HepG2 (cell line): ENCODE data around the gene SGCB. TPM values are rescaled to one million over a fixed set of nuclear protein-coding genes. Genes with fewer than 3 reads are reported as not detected.

Experiments used
- DZIP1 ChIP-seq: sonication (generic); formaldehyde crosslinking; IDR thresholded peaks from 2 replicates; pipeline ENCODE4 v1.5.0; 2020; ENCODE audit warnings: mild to moderate bottlenecking, missing genetic modification reagents
- HNF1A ChIP-seq, 2 experiments: sonication (generic) in 1 of 2; formaldehyde crosslinking in 1 of 2; IDR thresholded peaks; 2 replicates each; pipeline versions ENCODE4 v1.4.0 to v1.6.1; 2016 to 2020; ENCODE audit warnings: borderline replicate concordance in 1 of 2, low read depth in 1 of 2, mild to moderate bottlenecking in 1 of 2, missing genetic modification reagents in 1 of 2
- HNRNPLL ChIP-seq: fragments of 200-400 bp; formaldehyde crosslinking; IDR thresholded peaks from 2 replicates; pipeline ENCODE4 v1.6.1; 2017; ENCODE audit warnings: mild to moderate bottlenecking, low read depth, low read length; ENCODE audit not compliant: poor library complexity, severe bottlenecking
- MIXL1 ChIP-seq: IDR thresholded peaks from 2 replicates; pipeline ENCODE4 v1.6.1; 2016
- MNT ChIP-seq: fragments of 450-650 bp; IDR thresholded peaks from 2 replicates; pipeline ENCODE4 v1.6.1; 2016
- MTA1 ChIP-seq: sonication (generic); formaldehyde crosslinking; IDR thresholded peaks from 2 replicates; pipeline ENCODE4 v1.4.0; 2020; ENCODE audit warnings: missing genetic modification reagents, mild to moderate bottlenecking, borderline replicate concordance
- NBN ChIP-seq: fragments of 450-650 bp; conservative IDR thresholded peaks from 2 replicates; pipeline ENCODE4 v1.6.1; 2017
- NFKBIZ ChIP-seq: IDR thresholded peaks from 2 replicates; pipeline ENCODE4 v1.6.1; 2018; ENCODE audit warnings: missing genetic modification reagents, missing compliant biosample characterization
- PBX2 ChIP-seq: IDR thresholded peaks from 2 replicates; pipeline ENCODE4 v1.6.1; 2016; ENCODE audit warnings: control low read depth
- RBM22 ChIP-seq: fragments of 200-400 bp; formaldehyde crosslinking; optimal IDR thresholded peaks from 2 replicates; pipeline ENCODE3; 2017; ENCODE audit warnings: mild to moderate bottlenecking, low read length, moderate library complexity
- SNAPC2 ChIP-seq: sonication (generic); formaldehyde crosslinking; IDR thresholded peaks from 2 replicates; pipeline ENCODE4 v1.8.1; 2022; ENCODE audit warnings: mild to moderate bottlenecking, missing genetic modification reagents
- ZBTB2 ChIP-seq: sonication (generic); formaldehyde crosslinking; IDR thresholded peaks from 2 replicates; pipeline ENCODE4 v1.8.0; 2022; ENCODE audit warnings: low read depth, missing genetic modification reagents
- ZKSCAN5 ChIP-seq: sonication (generic); formaldehyde crosslinking; IDR thresholded peaks from 2 replicates; pipeline ENCODE4 v1.5.1; 2020; ENCODE audit warnings: mild to moderate bottlenecking, missing genetic modification reagents
- ZNF136 ChIP-seq: sonication (generic); formaldehyde crosslinking; IDR thresholded peaks from 2 replicates; pipeline ENCODE4 v1.8.1; 2022; ENCODE audit warnings: low read depth, mild to moderate bottlenecking, moderate library complexity, missing genetic modification reagents
- ZNF383 ChIP-seq: sonication (generic); formaldehyde crosslinking; IDR thresholded peaks from 2 replicates; pipeline ENCODE4 v1.4.0; 2020; ENCODE audit warnings: missing genetic modification reagents, mild to moderate bottlenecking, borderline replicate concordance
- ZNF446 ChIP-seq: sonication (generic); formaldehyde crosslinking; IDR thresholded peaks from 2 replicates; pipeline ENCODE4 v1.5.0; 2020; ENCODE audit warnings: mild to moderate bottlenecking, missing genetic modification reagents
- ZNF569 ChIP-seq: sonication (generic); formaldehyde crosslinking; IDR thresholded peaks from 2 replicates; pipeline ENCODE4 v1.5.0; 2020; ENCODE audit warnings: mild to moderate bottlenecking, missing genetic modification reagents, moderate library complexity, borderline replicate concordance
- ZNF674 ChIP-seq: sonication (generic); formaldehyde crosslinking; IDR thresholded peaks from 2 replicates; pipeline ENCODE4 v1.5.0; 2020; ENCODE audit warnings: low read depth, mild to moderate bottlenecking, missing genetic modification reagents
- ZNF776 ChIP-seq: sonication (generic); formaldehyde crosslinking; IDR thresholded peaks from 2 replicates; pipeline ENCODE4 v1.4.0; 2020; ENCODE audit warnings: mild to moderate bottlenecking, missing genetic modification reagents
- ZNF883 ChIP-seq: sonication (generic); formaldehyde crosslinking; IDR thresholded peaks from 2 replicates; pipeline ENCODE4 v1.5.1; 2020; ENCODE audit warnings: mild to moderate bottlenecking, missing genetic modification reagents; ENCODE audit errors: not compliant biosample characterization
- polyA plus RNA-seq, 8 experiments: library from polyadenylated mRNA; depleted of rRNA in 3 of 8; stranded (reverse) in 7 of 8; unstranded in 1 of 8; fragments of >200 nt; fragmentation: Illumina TruSeq in 4 of 8; extraction: Trizol in 4 of 8; gene quantifications; 2 replicates each; pipeline versions ENCODE4 v1.2.1 to v1.2.3, GENCODE V29; 2011 to 2016; ENCODE audit warnings: low read depth in 4 of 8, missing spikeins in 1 of 8, mixed read lengths in 1 of 8; ENCODE audit not compliant: insufficient read depth in 1 of 8
- total RNA-seq, 5 experiments: library from RNA; depleted of rRNA; stranded (reverse); fragments of >200 nt; fragmentation: Illumina TruSeq; extraction: Trizol; gene quantifications; 2 replicates each; pipeline ENCODE4 v1.2.3, GENCODE V29; 2016; ENCODE audit warnings: low read depth in 1 of 5

SGCB gene
- total and polyA plus RNA-seq, 2 of the 13 experiments (the other 11 are each of a cell fraction or from before 2014, with no cell fraction given), result 2.2 to 4.8 TPM

- no peak for TF ChIP-seq MNT
- TF ChIP-seq HNRNPLL, result no peak
- no peak for TF ChIP-seq RBM22
- TF ChIP-seq MIXL1, result peak; percentile 71; the same call in 1 of the 2 replicates
- no peak for TF ChIP-seq NBN
- TF ChIP-seq ZNF674 (CRISPR knock-in tag), result no peak
- no peak for TF ChIP-seq ZNF776
- no peak for TF ChIP-seq DZIP1
- TF ChIP-seq NFKBIZ (CRISPR knock-in tag), result peak; percentile 98; the same call in 1 of the 2 replicates
- TF ChIP-seq MTA1 (CRISPR knock-in tag), result no peak
- no peak for TF ChIP-seq ZNF883 (CRISPR knock-in tag)
- TF ChIP-seq PBX2 (CRISPR knock-in tag), result no peak
- TF ChIP-seq ZNF383 (CRISPR knock-in tag), result no peak
- TF ChIP-seq ZKSCAN5 (CRISPR knock-in tag), result no peak
- TF ChIP-seq ZNF446 (CRISPR knock-in tag), result no peak
- no peak for TF ChIP-seq ZNF569 (CRISPR knock-in tag)
- no peak for TF ChIP-seq ZNF136 (CRISPR knock-in tag)
- no peak for TF ChIP-seq SNAPC2 (CRISPR knock-in tag)
- no peak for TF ChIP-seq ZBTB2 (CRISPR knock-in tag)
- TF ChIP-seq HNF1A (IDR thresholded peaks at IDR 0.05; ENCODE audit: low read depth), result no peak; the same call in 1 of the 2 replicates
- TF ChIP-seq HNF1A (CRISPR knock-in tag; IDR thresholded peaks at IDR 0.05; ENCODE audit: borderline replicate concordance), result no peak
These were observed 14.3 kb upstream of the SGCB start (continued) for GRCh38 chr4:52052475-52052780.
